OCI-LY7 (cell line): ENCODE measurements around the gene TRNAU1AP.

ENCODE experiments used
- EZH2phosphoT487 ChIP-seq: fragments of 200-600 bp; sonication (generic); IDR thresholded peaks from 2 replicates; pipeline ENCODE4 v1.6.1; 2018; ENCODE audit warnings: low read depth, borderline replicate concordance, mild to moderate bottlenecking, mixed run types, antibody characterized with exemption, low read length, moderate library complexity, mixed read lengths
- TF ChIP-seq, protein P1 (sequence below): fragments of 200-600 bp; sonication (generic); conservative IDR thresholded peaks from 2 replicates; pipeline ENCODE4 v1.5.1; 2014; ENCODE audit warnings: mild to moderate bottlenecking, antibody characterized with exemption, low read length, moderate library complexity, mixed read lengths

DNA sequence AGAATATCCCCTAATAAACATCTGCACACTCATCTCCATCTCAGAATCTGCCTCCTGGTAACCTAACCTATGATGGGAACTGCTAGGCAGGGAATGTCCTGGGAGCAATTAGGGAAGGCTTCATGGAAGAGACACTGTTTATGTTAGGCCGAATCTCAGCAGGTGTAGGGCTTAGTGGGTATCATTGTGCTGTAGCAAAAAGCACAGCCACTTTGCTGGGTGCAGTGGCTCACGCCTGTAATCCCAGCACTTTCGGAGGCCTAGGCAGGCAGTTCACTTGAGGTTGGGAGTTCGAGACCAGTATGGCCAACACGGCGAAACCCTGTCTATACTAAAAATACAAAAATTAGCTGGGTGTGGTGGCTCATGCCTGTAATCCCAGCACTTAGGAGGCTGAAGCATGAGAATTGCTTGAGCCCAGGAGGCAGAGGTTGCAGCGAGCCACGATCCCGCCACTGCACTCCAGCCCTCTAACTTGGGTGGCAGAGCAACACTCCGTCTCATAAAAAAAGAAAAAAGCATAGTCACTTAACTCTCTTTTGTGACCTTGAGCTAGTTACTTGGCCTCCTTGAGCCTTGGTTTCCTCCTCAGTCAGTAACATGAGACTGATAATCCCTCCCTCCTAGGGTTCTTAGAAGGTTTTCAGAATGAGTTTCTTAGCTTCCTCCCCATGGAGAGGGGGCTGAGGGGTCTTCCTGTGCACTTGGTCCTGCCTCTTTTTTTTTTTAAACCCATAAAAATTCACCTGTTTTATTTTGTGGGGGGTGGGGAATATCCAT is 42.7 kb downstream of the TRNAU1AP start:
- TF ChIP-seq EZH2phosphoT487: no peak
- TF ChIP-seq, protein P1, sequence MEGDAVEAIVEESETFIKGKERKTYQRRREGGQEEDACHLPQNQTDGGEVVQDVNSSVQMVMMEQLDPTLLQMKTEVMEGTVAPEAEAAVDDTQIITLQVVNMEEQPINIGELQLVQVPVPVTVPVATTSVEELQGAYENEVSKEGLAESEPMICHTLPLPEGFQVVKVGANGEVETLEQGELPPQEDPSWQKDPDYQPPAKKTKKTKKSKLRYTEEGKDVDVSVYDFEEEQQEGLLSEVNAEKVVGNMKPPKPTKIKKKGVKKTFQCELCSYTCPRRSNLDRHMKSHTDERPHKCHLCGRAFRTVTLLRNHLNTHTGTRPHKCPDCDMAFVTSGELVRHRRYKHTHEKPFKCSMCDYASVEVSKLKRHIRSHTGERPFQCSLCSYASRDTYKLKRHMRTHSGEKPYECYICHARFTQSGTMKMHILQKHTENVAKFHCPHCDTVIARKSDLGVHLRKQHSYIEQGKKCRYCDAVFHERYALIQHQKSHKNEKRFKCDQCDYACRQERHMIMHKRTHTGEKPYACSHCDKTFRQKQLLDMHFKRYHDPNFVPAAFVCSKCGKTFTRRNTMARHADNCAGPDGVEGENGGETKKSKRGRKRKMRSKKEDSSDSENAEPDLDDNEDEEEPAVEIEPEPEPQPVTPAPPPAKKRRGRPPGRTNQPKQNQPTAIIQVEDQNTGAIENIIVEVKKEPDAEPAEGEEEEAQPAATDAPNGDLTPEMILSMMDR: no peak
